RWPE2 (cell line): ENCODE data around the gene CORO1C.
A peak's percentile ranks its signal among the peaks of the same experiment; 100 is the strongest.

Source experiments
- ATAC-seq: fragments of 200-7000 bp; cut with Tn5 transposase; 3 replicates; pipeline ENCODE4 v1.9.1; 2021; ENCODE audit warnings: low read depth
- DNase-seq: peaks from one replicate; pipeline ENCODE4 v3.0.0-alpha.2; 2020; ENCODE audit warnings: low spot score
- H3K27ac ChIP-seq: fragments of 450-650 bp; 2 replicates; pipeline ENCODE4 v1.5.1; 2017; ENCODE audit warnings: mild to moderate bottlenecking; ENCODE audit not compliant: poor library complexity, severe bottlenecking
- H3K27me3 ChIP-seq: fragments of 250-450 bp; sonication (Bioruptor Pico); 2 replicates; pipeline ENCODE4 v1.5.1; 2021; ENCODE audit warnings: mild to moderate bottlenecking, moderate library complexity; ENCODE audit not compliant: insufficient read depth, poor library complexity, severe bottlenecking
- H3K36me3 ChIP-seq: fragments of 250-450 bp; sonication (Bioruptor Pico); 2 replicates; pipeline ENCODE4 v1.5.1; 2020; ENCODE audit warnings: low read depth, mild to moderate bottlenecking, moderate library complexity
- H3K4me1 ChIP-seq: fragments of 250-450 bp; sonication (Bioruptor Pico); 2 replicates; pipeline ENCODE4 v1.5.1; 2021; ENCODE audit warnings: mild to moderate bottlenecking, moderate library complexity; ENCODE audit not compliant: insufficient read depth, poor library complexity, severe bottlenecking
- H3K4me3 ChIP-seq: fragments of 250-450 bp; sonication (Bioruptor Pico); 2 replicates; pipeline ENCODE4 v1.5.1; 2021; ENCODE audit warnings: mild to moderate bottlenecking, moderate library complexity; ENCODE audit not compliant: severe bottlenecking
- H3K9me3 ChIP-seq: fragments of 250-450 bp; sonication (Bioruptor Pico); 2 replicates; pipeline ENCODE4 v1.5.1; 2021; ENCODE audit warnings: mild to moderate bottlenecking, moderate library complexity; ENCODE audit not compliant: severe bottlenecking
- CTCF ChIP-seq: fragments of 450-650 bp; IDR thresholded peaks from one replicate; pipeline ENCODE4 v1.5.1; 2017; ENCODE audit warnings: mild to moderate bottlenecking, moderate library complexity; ENCODE audit not compliant: poor library complexity, severe bottlenecking

CORO1C gene

GRCh38 chr12:108709697-108710096 lies 21.6 kb downstream of the CORO1C start:
- Histone ChIP-seq H3K4me1 (peaks cover 18% of the 10 kb centered on the region), H3K27ac (peak overlapping the region; percentile 10), H3K27me3 (no peaks in the 10 kb centered on the region), H3K36me3 (peaks cover 18% of the 10 kb centered on the region), H3K9me3 (no peaks in the 10 kb centered on the region), H3K4me3 (no peak overlapping the region)
- no peak for DNase-seq
- ATAC-seq, result no peak
- TF ChIP-seq CTCF, result no peak

GRCh38 chr12:108704527-108704926 lies 26.8 kb downstream of the CORO1C start:
- Histone ChIP-seq H3K4me1 (peaks cover 34% of the 10 kb centered on the region), H3K9me3 (no peaks in the 10 kb centered on the region), H3K27me3 (no peaks in the 10 kb centered on the region), H3K4me3 (no peak overlapping the region), H3K27ac (peak overlapping the region; percentile 99), H3K36me3 (peaks cover 21% of the 10 kb centered on the region)
- no peak for DNase-seq
- ATAC-seq, result no peak
- no peak for TF ChIP-seq CTCF

DNA sequence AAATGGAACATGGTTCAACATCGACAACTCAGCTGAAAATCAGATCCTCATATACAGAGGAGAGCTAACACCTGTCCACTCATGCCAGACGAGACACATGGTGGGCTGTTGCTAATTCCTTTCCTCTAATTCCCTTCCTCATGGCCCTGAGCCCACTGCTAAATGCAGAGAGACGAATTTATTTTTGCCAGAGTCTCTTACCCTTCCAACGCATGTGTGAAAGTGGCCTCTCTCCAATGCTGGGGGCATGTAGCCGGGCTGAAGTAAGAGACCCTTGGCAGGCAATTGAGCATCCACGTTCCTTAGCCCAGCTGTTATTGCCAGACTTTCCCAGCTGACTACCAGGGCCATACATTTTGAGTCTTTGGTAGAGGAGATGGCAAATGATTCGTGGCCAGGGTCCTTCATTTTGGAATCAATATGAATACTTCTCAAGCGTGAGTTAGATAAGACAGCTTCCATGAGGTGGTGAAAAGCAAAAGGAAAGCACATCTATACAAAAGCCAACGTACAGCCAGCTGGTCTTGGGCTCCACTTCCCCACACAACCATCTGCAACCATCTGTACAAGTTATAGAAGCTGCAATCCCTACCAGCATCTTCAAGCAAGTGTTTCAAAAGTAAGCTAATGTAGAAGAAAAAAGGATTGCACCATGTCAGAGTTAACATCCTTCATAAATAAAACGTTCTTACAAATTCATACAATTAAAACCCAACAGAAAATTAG lies 28.6 kb downstream of the CORO1C start:
- H3K27me3 ChIP-seq, result no peaks in the 10 kb centered on the region
- peaks cover 39% of the 10 kb centered on the region for H3K4me1 ChIP-seq
- no peak overlapping the region for H3K4me3 ChIP-seq
- no peaks in the 10 kb centered on the region for H3K9me3 ChIP-seq
- DNase-seq, result no peak
- no peak for ATAC-seq
- peaks cover 36% of the 10 kb centered on the region for H3K36me3 ChIP-seq
- no peak for TF ChIP-seq CTCF
- peak overlapping the region; percentile 99 for H3K27ac ChIP-seq

GRCh38 chr12:108701779-108702441 lies 29.4 kb downstream of the CORO1C start:
- DNase-seq, result no peak
- Histone ChIP-seq H3K27ac (peak overlapping the region; percentile 99), H3K9me3 (no peaks in the 10 kb centered on the region), H3K4me3 (peak overlapping the region; percentile 5), H3K36me3 (peaks cover 34% of the 10 kb centered on the region), H3K27me3 (no peaks in the 10 kb centered on the region), H3K4me1 (peaks cover 46% of the 10 kb centered on the region)
- no peak for TF ChIP-seq CTCF
- peak; percentile 39 for ATAC-seq
